Stimulated activated CD8-positive, alpha-beta memory T cell treated with anti-CD3 and anti-CD28 coated beads, Interleukin-12 subunit alpha, Interleukin-12 subunit beta, amount 100 ng/mL, for 1 hour (primary cell): Measurements from ENCODE around the gene SPCS2.

Source experiments
- DNase-seq: peaks from one replicate; pipeline ENCODE4 v3.0.0-alpha.2; 2020; ENCODE audit warnings: low read depth

Gene SPCS2

GRCh38 chr11:74948898-74949752, at the start of gene SPCS2, which contains the start of gene XRRA1:
Gene SPCS2 (plus strand): TSS chr11:74949266. CDS start chr11:74949286, 20 bp downstream.
Gene XRRA1 (minus strand): TSS chr11:74949091. CDS start chr11:74940878, 8,213 bp downstream.
- peak; percentile 94 for DNase-seq

GRCh38 chr11:74902342-74902741, 46.7 kb upstream of the SPCS2 start:
- DNase-seq: no peak

GRCh38 chr11:74905326-74905725, 43.7 kb upstream of the SPCS2 start:
- DNase-seq: no peak

- no peak for DNase-seq
Observed at GRCh38 chr11:74909385-74909784, 39.7 kb upstream of the SPCS2 start.

- DNase-seq: no peak
Observed at GRCh38 chr11:74909812-74910211, 39.3 kb upstream of the SPCS2 start.

GRCh38 chr11:74923125-74923524, 25.9 kb upstream of the SPCS2 start:
- no peak for DNase-seq

- DNase-seq: no peak
Observed at GRCh38 chr11:74925281-74925680, 23.8 kb upstream of the SPCS2 start.

- DNase-seq: no peak
Observed at GRCh38 chr11:74926304-74927030, 22.6 kb upstream of the SPCS2 start.

- DNase-seq: no peak
Observed at GRCh38 chr11:74927496-74927895, 21.6 kb upstream of the SPCS2 start.

- DNase-seq: peak; percentile 58
Observed at GRCh38 chr11:74929431-74930363, 19.4 kb upstream of the SPCS2 start.

- DNase-seq: no peak
Observed at GRCh38 chr11:74932169-74932568, 16.9 kb upstream of the SPCS2 start.

- DNase-seq: no peak
Observed at GRCh38 chr11:74932797-74933196, 16.3 kb upstream of the SPCS2 start.

GRCh38 chr11:74933765-74934164, 15.3 kb upstream of the SPCS2 start:
- no peak for DNase-seq

- no peak for DNase-seq
Observed at GRCh38 chr11:74935285-74935684, 13.8 kb upstream of the SPCS2 start.

- DNase-seq: no peak
Observed at GRCh38 chr11:74936087-74936486, 13.0 kb upstream of the SPCS2 start.

- no peak for DNase-seq
Observed at GRCh38 chr11:74936976-74937375, 12.1 kb upstream of the SPCS2 start.

GRCh38 chr11:74937696-74938475, 11.2 kb upstream of the SPCS2 start:
- no peak for DNase-seq

- DNase-seq: no peak
Observed at GRCh38 chr11:74941492-74941891, 7.6 kb upstream of the SPCS2 start.

- DNase-seq: no peak
Observed at GRCh38 chr11:74942073-74942759, 6.8 kb upstream of the SPCS2 start.

- no peak for DNase-seq
Observed at GRCh38 chr11:74948546-74948897, 544 bp upstream of the SPCS2 start.

GRCh38 chr11:74949753-74950137, 679 bp downstream of the SPCS2 start:
- no peak for DNase-seq
